CD14-positive monocyte (primary cell): ENCODE measurements around the gene MEGF9. TPM values are rescaled to one million over a fixed set of nuclear protein-coding genes. Genes with fewer than 3 reads are reported as not detected.

Experiments
- DNase-seq, 3 donors: peaks; one replicate each; pipeline ENCODE4 v3.0.0-alpha.2; 2011 to 2022
- H2AFZ ChIP-seq: 2 replicates; pipeline ENCODE4 v1.6.0; 2012; ENCODE audit warnings: mild to moderate bottlenecking, low read depth, low read length, inconsistent platforms; ENCODE audit not compliant: insufficient read depth, poor library complexity, severe bottlenecking
- H3K27ac ChIP-seq, 2 donors: 1 replicate in 1 of 2; 2 replicates in 1 of 2; pipeline ENCODE4 v1.5.1; 2012 to 2013; ENCODE audit warnings: low read length in 2 of 2, control low read depth in 1 of 2, inconsistent platforms in 1 of 2, low read depth in 1 of 2, mild to moderate bottlenecking in 1 of 2
- H3K27me3 ChIP-seq, 2 donors: one replicate each; pipeline versions ENCODE4 v1.6.0 to v1.6.1; 2011 to 2013; ENCODE audit warnings: low read length in 2 of 2; ENCODE audit not compliant: control insufficient read depth in 2 of 2, insufficient read depth in 2 of 2
- H3K36me3 ChIP-seq, 2 donors: replicated peaks in 1 of 2; 1 replicate in 1 of 2; 2 replicates in 1 of 2; pipeline versions ENCODE4 v1.5.1 to v1.6.1; 2012 to 2013; ENCODE audit warnings: low read length in 2 of 2, control low read depth in 1 of 2, inconsistent platforms in 1 of 2, mild to moderate bottlenecking in 1 of 2; ENCODE audit not compliant: insufficient read depth in 2 of 2, control insufficient read depth in 1 of 2
- H3K4me1 ChIP-seq, 2 donors: 1 replicate in 1 of 2; 2 replicates in 1 of 2; pipeline versions ENCODE4 v1.5.1 to v1.6.1; 2012 to 2013; ENCODE audit warnings: low read length in 2 of 2, control low read depth in 1 of 2, inconsistent platforms in 1 of 2, mild to moderate bottlenecking in 1 of 2, moderate library complexity in 1 of 2; ENCODE audit not compliant: insufficient read depth in 2 of 2, control insufficient read depth in 1 of 2
- H3K4me2 ChIP-seq: replicated peaks from 2 replicates; pipeline ENCODE3; 2012; ENCODE audit warnings: low read length, moderate library complexity, mild to moderate bottlenecking; ENCODE audit not compliant: poor library complexity, severe bottlenecking; ENCODE audit errors: extremely low read depth
- H3K4me3 ChIP-seq, 3 experiments: fragments of 200-600 bp in 1 of 3; sonication (generic) in 1 of 3; replicated peaks in 1 of 3; 1 replicate in 2 of 3; 2 replicates in 1 of 3; pipeline ENCODE4 v1.5.1; 2011 to 2013; ENCODE audit warnings: low read length in 3 of 3, mild to moderate bottlenecking in 3 of 3, control low read depth in 2 of 3, low read depth in 2 of 3, inconsistent platforms in 1 of 3, moderate library complexity in 1 of 3
- H3K79me2 ChIP-seq: 2 replicates; pipeline ENCODE4 v1.6.0; 2012; ENCODE audit warnings: mild to moderate bottlenecking, control low read depth, inconsistent platforms, low read length, moderate library complexity; ENCODE audit not compliant: insufficient read depth
- H3K9ac ChIP-seq: 2 replicates; pipeline ENCODE4 v1.6.0; 2017; ENCODE audit warnings: low read length, mild to moderate bottlenecking; ENCODE audit not compliant: insufficient read depth, poor library complexity, severe bottlenecking
- H3K9me3 ChIP-seq, 2 donors: replicated peaks in 1 of 2; 1 replicate in 1 of 2; 2 replicates in 1 of 2; pipeline versions ENCODE4 v1.5.1 to v1.6.1; 2012 to 2013; ENCODE audit warnings: low read length in 2 of 2, control low read depth in 1 of 2; ENCODE audit not compliant: control insufficient read depth in 1 of 2, insufficient read depth in 1 of 2
- H4K20me1 ChIP-seq: 2 replicates; pipeline ENCODE4 v1.6.0; 2012; ENCODE audit warnings: mild to moderate bottlenecking, low read length, control low read depth, moderate library complexity; ENCODE audit not compliant: insufficient read depth
- H3K27ac Mint-ChIP-seq, 7 donors: one replicate each; pipeline ENCODE4 v1.8.0; 2020; ENCODE audit warnings: mild to moderate bottlenecking in 7 of 7, mixed read lengths in 7 of 7, moderate library complexity in 6 of 7, inconsistent platforms in 2 of 7
- H3K27me3 Mint-ChIP-seq, 3 donors: one replicate each; pipeline ENCODE4 v1.8.0; 2021 to 2022; ENCODE audit warnings: low read depth in 3 of 3, mild to moderate bottlenecking in 3 of 3, mixed read lengths in 3 of 3, moderate library complexity in 3 of 3, inconsistent platforms in 1 of 3
- H3K36me3 Mint-ChIP-seq, 2 donors: one replicate each; pipeline ENCODE4 v1.8.0; 2020; ENCODE audit warnings: mixed read lengths in 2 of 2, inconsistent platforms in 1 of 2, mild to moderate bottlenecking in 1 of 2
- H3K4me1 Mint-ChIP-seq: one replicate; pipeline ENCODE4 v1.8.0; 2020; ENCODE audit warnings: mild to moderate bottlenecking, mixed read lengths
- H3K4me3 Mint-ChIP-seq, 2 donors: one replicate each; pipeline ENCODE4 v1.8.0; 2020; ENCODE audit warnings: mild to moderate bottlenecking in 2 of 2, mixed read lengths in 2 of 2, moderate library complexity in 1 of 2
- H3K9me3 Mint-ChIP-seq, 7 donors: one replicate each; pipeline ENCODE4 v1.8.0; 2020 to 2022; ENCODE audit warnings: mixed read lengths in 7 of 7, mild to moderate bottlenecking in 6 of 7, moderate library complexity in 6 of 7, inconsistent platforms in 2 of 7
- CTCF ChIP-seq: fragments of 200-600 bp; IDR thresholded peaks from one replicate; pipeline ENCODE4 v1.8.0; 2022; ENCODE audit warnings: antibody characterized with exemption, mild to moderate bottlenecking
- WGBS: methylation state at CpG from one replicate; pipeline ENCODE4 v1.1.5; 2013; ENCODE audit warnings: missing lambda C conversion rate; ENCODE audit not compliant: insufficient coverage; 5-methylcytosine and 5-hydroxymethylcytosine counted together
- intact Hi-C, 2 donors: fragments of 100-400 bp; cut with micrococcal nuclease; formaldehyde crosslinking; loops; one replicate each; pipeline versions ENCODE4 v1.15.0 to v1.15.1; 2023
- polyA plus RNA-seq, 3 donors: library from polyadenylated mRNA; depleted of rRNA in 1 of 3; unstranded in 2 of 3; stranded (reverse) in 1 of 3; fragments of 300-500 nt in 2 of 3; fragments of >200 nt in 1 of 3; fragmentation: Illumina TruSeq in 2 of 3; gene quantifications; 1 replicate in 2 of 3; 2 replicates in 1 of 3; pipeline ENCODE4 v1.2.3, GENCODE V29; 2012 to 2021

Gene MEGF9
- polyA plus RNA-seq, 3 donors: 45.0 to 92.8 (median 89.7) TPM

- Histone ChIP-seq H4K20me1 (peaks cover 100% of the 10 kb centered on the region), H3K4me2 (no peak overlapping the region), H3K27ac (no peak overlapping the region), H3K36me3 (peaks cover 29 to 76% of the 10 kb centered on the region in 2 donors), H3K9ac (no peak overlapping the region), H3K4me1 (peaks cover 37 to 69% of the 10 kb centered on the region in 2 donors), H3K79me2 (peaks cover 100% of the 10 kb centered on the region), H2AFZ (no peak overlapping the region), H3K27me3 (no peaks in the 10 kb centered on the region), H3K4me3 (no peak overlapping the region), H3K9me3 (no peaks in the 10 kb centered on the region)
- no peak for TF ChIP-seq CTCF
- no peaks in the 10 kb centered on the region for H3K9me3 Mint-ChIP-seq
- DNase-seq: no peak
- WGBS: no CpG with 5 or more reads among the region's 1 CpG
- no peaks in the 10 kb centered on the region for H3K27me3 Mint-ChIP-seq
- no peak overlapping the region for H3K27ac Mint-ChIP-seq
- intact Hi-C loops: no loop called here
- peaks cover 32 to 68% of the 10 kb centered on the region in 2 donors for H3K36me3 Mint-ChIP-seq
- no peak overlapping the region for H3K4me3 Mint-ChIP-seq
- H3K4me1 Mint-ChIP-seq: peaks cover 73% of the 10 kb centered on the region
These were observed 12.2 kb downstream of the MEGF9 start for GRCh38 chr9:120702075-120702474.

- Mint-ChIP-seq H3K4me1 (peaks cover 73% of the 10 kb centered on the region), H3K36me3 (peaks cover 33 to 66% of the 10 kb centered on the region in 2 donors), H3K27me3 (no peaks in the 10 kb centered on the region), H3K4me3 (no peak overlapping the region), H3K27ac (no peak overlapping the region), H3K9me3 (no peaks in the 10 kb centered on the region)
- WGBS: no CpG with 5 or more reads among the region's 1 CpG
- intact Hi-C loops: no loop called here
- Histone ChIP-seq H3K36me3 (peaks cover 25 to 72% of the 10 kb centered on the region in 2 donors), H4K20me1 (peaks cover 100% of the 10 kb centered on the region), H3K9ac (no peak overlapping the region), H3K79me2 (peaks cover 100% of the 10 kb centered on the region), H3K4me1 (peaks cover 35 to 69% of the 10 kb centered on the region in 2 donors), H3K4me2 (no peak overlapping the region), H3K9me3 (no peaks in the 10 kb centered on the region), H3K27me3 (no peaks in the 10 kb centered on the region), H2AFZ (no peak overlapping the region), H3K4me3 (no peak overlapping the region), H3K27ac (no peak overlapping the region)
- no peak for DNase-seq
- no peak for TF ChIP-seq CTCF
These were observed 13.0 kb downstream of the MEGF9 start for GRCh38 chr9:120701248-120701647.
